Cardiac muscle cell (in vitro differentiated cells and primary cell): Measurements from ENCODE around the gene ARL6IP5. TPM values are rescaled to one million over a fixed set of nuclear protein-coding genes. Genes with fewer than 3 reads are reported as not detected.

Experiments
- DNase-seq, 2 donors: peaks; one replicate each; pipeline versions ENCODE4 v3.0.0 to v3.0.0-alpha.2; 2010 to 2017; ENCODE audit warnings: low read depth in 1 of 2, low spot score in 1 of 2
- H3K27ac ChIP-seq: fragments of 200-600 bp; sonication (generic); 2 replicates; pipeline ENCODE4 v1.5.1; 2016
- H3K27me3 ChIP-seq: fragments of 200-600 bp; sonication (generic); 2 replicates; pipeline ENCODE4 v1.6.0; 2016; ENCODE audit warnings: control low read depth
- H3K36me3 ChIP-seq: fragments of 200-600 bp; sonication (generic); 2 replicates; pipeline ENCODE4 v1.5.1; 2016; ENCODE audit warnings: control low read depth
- H3K4me1 ChIP-seq: fragments of 200-600 bp; sonication (generic); 2 replicates; pipeline ENCODE4 v1.8.1; 2017; ENCODE audit warnings: low read depth, mild to moderate bottlenecking, mixed run types
- H3K4me3 ChIP-seq: fragments of 200-600 bp; sonication (generic); 2 replicates; pipeline ENCODE4 v1.5.1; 2016; ENCODE audit warnings: mild to moderate bottlenecking
- H3K9me3 ChIP-seq: fragments of 200-600 bp; sonication (generic); 2 replicates; pipeline ENCODE4 v1.5.1; 2017; ENCODE audit warnings: low read depth, mild to moderate bottlenecking, control low read depth
- CTCF ChIP-seq: IDR thresholded peaks from 2 replicates; pipeline ENCODE4 v1.5.1; 2012; ENCODE audit warnings: low read depth, mild to moderate bottlenecking, low read length
- polyA plus RNA-seq: library from polyadenylated mRNA; unstranded; fragments of >200 nt; fragmentation: Nextera tagmentation; extraction: Ambion mirVana; gene quantifications from 2 replicates; pipeline ENCODE4 v1.2.1, GENCODE V29; 2016
- total RNA-seq: library from RNA; depleted of rRNA; stranded (reverse); fragments of >200 nt; gene quantifications from 2 replicates; pipeline ENCODE4 v1.2.3, GENCODE V29; 2016

The ARL6IP5 gene
- total and polyA plus RNA-seq, 2 experiments from 2014 or later: 83.2 to 235 TPM

GRCh38 chr3:69094467-69095205, 9.9 kb downstream of the ARL6IP5 start:
- Histone ChIP-seq H3K4me1 (peaks cover 24% of the 10 kb centered on the region), H3K27me3 (no peaks in the 10 kb centered on the region), H3K9me3 (no peaks in the 10 kb centered on the region), H3K27ac (peak overlapping the region; percentile 73), H3K4me3 (no peak overlapping the region), H3K36me3 (no peaks in the 10 kb centered on the region)
- no peak for TF ChIP-seq CTCF
- DNase-seq: peak in 1 of 2 donors; percentile 41

GRCh38 chr3:69095636-69096035, 10.9 kb downstream of the ARL6IP5 start:
- Histone ChIP-seq H3K27ac (peak overlapping the region; percentile 70), H3K4me1 (peaks cover 24% of the 10 kb centered on the region), H3K27me3 (no peaks in the 10 kb centered on the region), H3K4me3 (no peak overlapping the region), H3K36me3 (no peaks in the 10 kb centered on the region), H3K9me3 (no peaks in the 10 kb centered on the region)
- no peak for DNase-seq
- no peak for TF ChIP-seq CTCF

GRCh38 chr3:69096299-69096698, 11.6 kb downstream of the ARL6IP5 start:
- Histone ChIP-seq H3K9me3 (no peaks in the 10 kb centered on the region), H3K27me3 (no peaks in the 10 kb centered on the region), H3K27ac (peak overlapping the region; percentile 70), H3K4me3 (no peak overlapping the region), H3K4me1 (peaks cover 20% of the 10 kb centered on the region), H3K36me3 (no peaks in the 10 kb centered on the region)
- no peak for TF ChIP-seq CTCF
- DNase-seq: no peak

- H3K27me3 ChIP-seq: no peaks in the 10 kb centered on the region
- no peak overlapping the region for H3K4me3 ChIP-seq
- H3K9me3 ChIP-seq: no peaks in the 10 kb centered on the region
- peaks cover 8% of the 10 kb centered on the region for H3K36me3 ChIP-seq
- TF ChIP-seq CTCF: no peak
- no peak overlapping the region for H3K27ac ChIP-seq
- DNase-seq: no peak
- peaks cover 13% of the 10 kb centered on the region for H3K4me1 ChIP-seq
Measured at GRCh38 chr3:69097407-69098086, 12.8 kb downstream of the ARL6IP5 start.

GRCh38 chr3:69099576-69099975, 14.8 kb downstream of the ARL6IP5 start:
- Histone ChIP-seq H3K36me3 (peaks cover 20% of the 10 kb centered on the region), H3K4me1 (peaks cover 17% of the 10 kb centered on the region), H3K9me3 (no peaks in the 10 kb centered on the region), H3K27me3 (no peaks in the 10 kb centered on the region), H3K27ac (no peak overlapping the region), H3K4me3 (no peak overlapping the region)
- TF ChIP-seq CTCF: no peak
- DNase-seq: no peak
